K562 (cell line): ENCODE results near the gene HTT-AS. TPM values are rescaled to one million over a fixed set of nuclear protein-coding genes. Genes with fewer than 3 reads are reported as not detected.

Experiments used
- ARID1B ChIP-seq: fragments of 450-650 bp; IDR thresholded peaks from 2 replicates; pipeline ENCODE4 v1.6.1; 2016; ENCODE audit warnings: antibody characterized with exemption, mild to moderate bottlenecking, inconsistent platforms
- RBM22 ChIP-seq: fragments of 200-400 bp; formaldehyde crosslinking; IDR thresholded peaks from 2 replicates; pipeline ENCODE4 v1.6.1; 2018; ENCODE audit warnings: low read length, low read depth; ENCODE audit not compliant: poor library complexity, severe bottlenecking
- ZBTB33 ChIP-seq: sonication (generic); formaldehyde crosslinking; IDR thresholded peaks from 2 replicates; pipeline ENCODE4 v1.8.1; 2023; ENCODE audit warnings: mild to moderate bottlenecking, missing genetic modification reagents
- ZNF277 ChIP-seq: fragments of 250-450 bp; sonication (Bioruptor Pico); IDR thresholded peaks from 2 replicates; pipeline ENCODE4 v1.8.0; 2022; ENCODE audit warnings: inconsistent platforms, mild to moderate bottlenecking, moderate library complexity, borderline replicate concordance
- ZNF431 ChIP-seq: sonication (generic); formaldehyde crosslinking; IDR thresholded peaks from 2 replicates; pipeline ENCODE4 v1.8.0; 2022; ENCODE audit warnings: mild to moderate bottlenecking, missing genetic modification reagents
- polyA plus RNA-seq, 8 experiments: library from polyadenylated mRNA; depleted of rRNA in 4 of 8; stranded (reverse) in 5 of 8; unstranded in 3 of 8; fragments of >200 nt; fragmentation: Nextera tagmentation in 2 of 8; fragmentation: Illumina TruSeq in 1 of 8; extraction: Ambion mirVana in 2 of 8; extraction: Trizol in 1 of 8; gene quantifications; 2 replicates each; pipeline versions ENCODE4 v1.2.1 to v1.2.3, GENCODE V29; 2011 to 2014; ENCODE audit warnings: inconsistent platforms in 1 of 8, missing spikeins in 1 of 8
- total RNA-seq, 7 experiments: library from RNA; depleted of rRNA in 6 of 7; stranded (reverse); fragments of >200 nt in 6 of 7; fragmentation: Illumina TruSeq in 2 of 7; extraction: Trizol in 2 of 7; gene quantifications; 2 replicates each; pipeline versions ENCODE4 v1.2.1 to v1.2.3, GENCODE V29; 2011 to 2021; ENCODE audit warnings: low replicate concordance in 1 of 7
- TF ChIP-seq, protein P1 (sequence below): fragments of 250-450 bp; sonication (Bioruptor Pico); IDR thresholded peaks from 2 replicates; pipeline ENCODE4 v1.5.0; 2022; ENCODE audit warnings: mild to moderate bottlenecking
- TF ChIP-seq, protein P2 (sequence below), 2 experiments: fragments of 450-650 bp; formaldehyde crosslinking in 1 of 2; IDR thresholded peaks; 2 replicates each; pipeline versions ENCODE4 v1.4.0 to v1.6.1; 2014 to 2020; ENCODE audit warnings: mild to moderate bottlenecking in 2 of 2, borderline replicate concordance in 1 of 2, low read depth in 1 of 2

Gene HTT-AS
- total and polyA plus RNA-seq, 9 of the 15 experiments (the other 6 are each of a cell fraction or from before 2014, with no cell fraction given): not detected

GRCh38 chr4:3106339-3107186 lies 32.2 kb upstream of the HTT-AS start (continued):
- no peak for TF ChIP-seq ZNF277 (CRISPR knock-in tag)
- TF ChIP-seq ZBTB33 (CRISPR knock-in tag): no peak
- TF ChIP-seq, protein P1, sequence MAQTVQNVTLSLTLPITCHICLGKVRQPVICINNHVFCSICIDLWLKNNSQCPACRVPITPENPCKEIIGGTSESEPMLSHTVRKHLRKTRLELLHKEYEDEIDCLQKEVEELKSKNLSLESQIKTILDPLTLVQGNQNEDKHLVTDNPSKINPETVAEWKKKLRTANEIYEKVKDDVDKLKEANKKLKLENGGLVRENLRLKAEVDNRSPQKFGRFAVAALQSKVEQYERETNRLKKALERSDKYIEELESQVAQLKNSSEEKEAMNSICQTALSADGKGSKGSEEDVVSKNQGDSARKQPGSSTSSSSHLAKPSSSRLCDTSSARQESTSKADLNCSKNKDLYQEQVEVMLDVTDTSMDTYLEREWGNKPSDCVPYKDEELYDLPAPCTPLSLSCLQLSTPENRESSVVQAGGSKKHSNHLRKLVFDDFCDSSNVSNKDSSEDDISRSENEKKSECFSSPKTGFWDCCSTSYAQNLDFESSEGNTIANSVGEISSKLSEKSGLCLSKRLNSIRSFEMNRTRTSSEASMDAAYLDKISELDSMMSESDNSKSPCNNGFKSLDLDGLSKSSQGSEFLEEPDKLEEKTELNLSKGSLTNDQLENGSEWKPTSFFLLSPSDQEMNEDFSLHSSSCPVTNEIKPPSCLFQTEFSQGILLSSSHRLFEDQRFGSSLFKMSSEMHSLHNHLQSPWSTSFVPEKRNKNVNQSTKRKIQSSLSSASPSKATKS (CRISPR knock-in tag): no peak
- TF ChIP-seq ZNF431: no peak
- no peak for TF ChIP-seq ARID1B
- TF ChIP-seq, protein P2, sequence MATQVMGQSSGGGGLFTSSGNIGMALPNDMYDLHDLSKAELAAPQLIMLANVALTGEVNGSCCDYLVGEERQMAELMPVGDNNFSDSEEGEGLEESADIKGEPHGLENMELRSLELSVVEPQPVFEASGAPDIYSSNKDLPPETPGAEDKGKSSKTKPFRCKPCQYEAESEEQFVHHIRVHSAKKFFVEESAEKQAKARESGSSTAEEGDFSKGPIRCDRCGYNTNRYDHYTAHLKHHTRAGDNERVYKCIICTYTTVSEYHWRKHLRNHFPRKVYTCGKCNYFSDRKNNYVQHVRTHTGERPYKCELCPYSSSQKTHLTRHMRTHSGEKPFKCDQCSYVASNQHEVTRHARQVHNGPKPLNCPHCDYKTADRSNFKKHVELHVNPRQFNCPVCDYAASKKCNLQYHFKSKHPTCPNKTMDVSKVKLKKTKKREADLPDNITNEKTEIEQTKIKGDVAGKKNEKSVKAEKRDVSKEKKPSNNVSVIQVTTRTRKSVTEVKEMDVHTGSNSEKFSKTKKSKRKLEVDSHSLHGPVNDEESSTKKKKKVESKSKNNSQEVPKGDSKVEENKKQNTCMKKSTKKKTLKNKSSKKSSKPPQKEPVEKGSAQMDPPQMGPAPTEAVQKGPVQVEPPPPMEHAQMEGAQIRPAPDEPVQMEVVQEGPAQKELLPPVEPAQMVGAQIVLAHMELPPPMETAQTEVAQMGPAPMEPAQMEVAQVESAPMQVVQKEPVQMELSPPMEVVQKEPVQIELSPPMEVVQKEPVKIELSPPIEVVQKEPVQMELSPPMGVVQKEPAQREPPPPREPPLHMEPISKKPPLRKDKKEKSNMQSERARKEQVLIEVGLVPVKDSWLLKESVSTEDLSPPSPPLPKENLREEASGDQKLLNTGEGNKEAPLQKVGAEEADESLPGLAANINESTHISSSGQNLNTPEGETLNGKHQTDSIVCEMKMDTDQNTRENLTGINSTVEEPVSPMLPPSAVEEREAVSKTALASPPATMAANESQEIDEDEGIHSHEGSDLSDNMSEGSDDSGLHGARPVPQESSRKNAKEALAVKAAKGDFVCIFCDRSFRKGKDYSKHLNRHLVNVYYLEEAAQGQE (IDR thresholded peaks at IDR 0.05; ENCODE audit: borderline replicate concordance): peak; percentile 78
- TF ChIP-seq, protein P2 (CRISPR knock-in tag; IDR thresholded peaks at IDR 0.05; ENCODE audit: low read depth): no peak
- TF ChIP-seq RBM22: no peak
